Pericardium fibroblast (primary cell): ENCODE data around the gene CLPSL1. TPM values are rescaled to one million over a fixed set of nuclear protein-coding genes. Genes with fewer than 3 reads are reported as not detected.

Experiments used
- total RNA-seq: library from RNA; depleted of rRNA; stranded (reverse); fragments of >200 nt; gene quantifications from 2 replicates; pipeline ENCODE4 v1.2.3, GENCODE V29; 2015

CLPSL1 gene, protein sequence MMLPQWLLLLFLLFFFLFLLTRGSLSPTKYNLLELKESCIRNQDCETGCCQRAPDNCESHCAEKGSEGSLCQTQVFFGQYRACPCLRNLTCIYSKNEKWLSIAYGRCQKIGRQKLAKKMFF
- total RNA-seq = not detected in 2 replicates

DNA sequence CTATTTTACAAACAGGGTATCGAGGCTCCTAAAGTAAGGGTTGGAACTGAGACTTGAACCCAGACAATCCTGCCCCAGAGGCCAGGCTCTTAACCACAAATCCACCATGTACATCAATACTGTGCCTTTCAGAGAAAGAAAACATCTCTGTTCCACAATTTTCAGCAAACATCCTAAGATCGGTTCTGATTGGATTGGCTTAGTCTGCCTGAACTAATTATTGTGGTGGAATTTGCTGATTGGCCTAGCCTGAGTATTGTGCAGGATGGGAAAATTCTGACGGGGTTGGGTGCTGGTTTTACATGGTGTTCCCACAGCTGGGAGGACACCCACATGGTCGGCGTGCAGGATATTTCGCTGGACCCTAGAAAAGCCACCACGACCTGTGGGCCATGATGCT, at the start of gene CLPSL1:
Gene CLPSL1 (plus strand): TSS at position 301 of the 400 bp plus-strand sequence. CDS start 92 bp downstream, at position 393.

DNA sequence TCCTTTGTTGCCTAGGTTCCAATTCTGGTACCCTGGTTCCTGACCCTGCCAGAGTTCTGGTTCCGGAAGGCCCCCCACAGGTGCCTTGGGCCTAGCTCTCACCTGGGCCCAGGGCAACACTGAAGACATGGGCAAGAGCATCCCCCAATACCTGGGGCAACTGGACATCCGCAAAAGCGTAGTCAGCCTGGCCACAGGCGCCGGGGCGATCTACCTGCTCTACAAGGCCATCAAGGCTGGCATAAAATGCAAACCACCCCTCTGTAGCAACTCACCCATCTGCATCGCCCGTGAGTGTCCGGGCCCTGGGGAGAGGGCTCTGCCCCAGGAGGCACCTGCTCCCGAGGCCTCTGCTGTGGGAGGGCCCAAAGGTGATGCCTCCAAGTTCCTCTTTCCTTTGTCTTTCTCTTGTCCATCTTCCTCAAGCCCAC, 43.8 kb upstream of the CLPSL1 start, which contains the start of gene ARMC12:
Gene ARMC12 (plus strand): TSS at position 51 of the 431 bp plus-strand sequence. CDS start 77 bp downstream, at position 128.

DNA sequence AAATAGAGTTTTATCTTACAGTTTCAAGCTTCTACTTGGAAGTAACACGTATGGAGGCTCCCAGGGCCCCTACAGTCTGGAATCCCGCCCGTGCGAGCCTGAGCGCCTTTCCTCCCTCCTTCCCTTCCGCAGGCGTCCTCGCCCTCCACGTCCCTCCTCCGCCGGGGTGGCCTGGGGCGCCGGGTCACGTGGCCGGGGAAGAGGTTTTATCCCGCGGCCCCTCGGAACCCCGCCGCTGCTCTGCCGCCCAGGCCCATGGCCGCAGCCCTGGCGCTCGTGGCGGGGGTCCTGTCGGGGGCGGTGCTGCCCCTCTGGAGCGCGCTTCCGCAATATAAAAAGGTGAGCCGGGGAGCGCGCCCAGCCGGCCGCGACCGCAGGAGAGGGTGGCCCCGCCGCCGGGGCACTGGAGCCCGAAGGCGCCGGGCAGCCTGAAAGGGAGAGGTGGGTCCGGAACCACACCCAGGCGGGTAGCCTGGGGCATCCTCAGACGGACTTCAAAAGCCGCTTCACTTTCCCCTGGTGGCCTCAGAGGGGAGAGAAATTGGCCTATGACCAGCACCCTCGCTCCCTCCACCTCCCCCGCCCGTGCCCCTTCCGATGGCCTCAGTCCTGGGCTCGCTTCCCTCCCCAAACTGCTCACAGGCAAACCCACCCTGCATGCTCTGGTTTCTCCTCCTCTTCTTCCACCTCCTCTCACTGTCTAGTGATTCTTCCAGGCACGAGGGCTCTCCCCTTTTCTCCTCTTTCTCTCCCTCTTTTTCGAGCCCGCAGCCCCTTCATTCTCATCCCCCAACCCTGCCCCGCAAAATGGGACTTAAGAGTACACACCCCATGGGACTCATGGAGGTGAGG, 4.2 kb upstream of the CLPSL1 start, which contains the start of gene CLPSL2:
Gene CLPSL2 (plus strand): TSS at position 235 of the 852 bp plus-strand sequence. CDS start 21 bp downstream, at position 256.

DNA sequence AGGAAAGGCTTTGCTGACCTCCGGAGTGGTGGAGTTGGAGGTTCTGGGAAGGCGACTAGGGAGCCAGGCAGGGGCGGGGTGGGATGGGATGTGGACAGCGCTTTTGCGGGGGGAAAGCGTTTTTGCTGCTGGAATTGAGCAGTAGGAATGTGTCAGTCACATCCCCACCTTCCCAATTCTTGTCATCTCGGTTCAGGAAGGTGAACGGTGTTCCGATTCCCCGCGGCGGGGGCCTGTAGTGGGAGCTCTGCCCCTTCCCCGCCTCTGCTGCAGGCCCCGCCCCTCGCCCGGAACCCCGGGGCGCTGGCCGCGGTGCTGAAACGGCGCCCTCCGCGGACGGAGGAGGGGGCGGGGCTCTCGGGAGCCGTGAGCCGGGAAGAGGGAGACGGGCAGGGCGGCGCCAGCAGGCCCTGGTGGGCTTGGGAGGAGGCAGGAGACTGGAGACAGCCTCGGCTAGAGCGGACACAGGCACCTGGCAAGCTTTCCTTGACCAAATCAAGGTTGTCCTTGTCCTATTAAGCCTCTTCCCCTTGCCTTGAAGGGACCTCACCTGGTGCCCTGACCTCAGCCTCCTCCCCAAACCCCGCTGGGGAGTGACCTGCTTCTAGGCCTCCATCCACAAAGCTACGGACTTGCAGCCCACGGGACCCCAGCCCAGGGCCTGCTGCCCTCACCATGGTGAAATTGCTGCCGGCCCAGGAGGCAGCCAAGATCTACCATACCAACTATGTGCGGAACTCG, 24.3 kb downstream of the CLPSL1 start, which contains the start of gene LHFPL5:
Gene LHFPL5 (plus strand): TSS at position 357 of the 741 bp plus-strand sequence. CDS start 319 bp downstream, at position 676.

Other genes with a start within 250 kb of the CLPSL1 start
- gene FKBP5, start 92.1 kb upstream of the CLPSL1 start, total RNA-seq = 172 and 205 TPM in 2 replicates
- 0.43 TPM in 1 of 2 replicates, not detected in the other for gene ARMC12, start 44.0 kb upstream of the CLPSL1 start, total RNA-seq
- gene CLPSL2, start 4.4 kb upstream of the CLPSL1 start, total RNA-seq = not detected in 2 replicates
- not detected in 2 replicates for gene CLPS, start 16.3 kb downstream of the CLPSL1 start, total RNA-seq
- gene LHFPL5, start 24.3 kb downstream of the CLPSL1 start, total RNA-seq = not detected in 2 replicates
- gene SRPK1, start 140.1 kb downstream of the CLPSL1 start, total RNA-seq = 20.3 and 27.2 TPM in 2 replicates
- not detected in 2 replicates for gene SLC26A8, start 243.6 kb downstream of the CLPSL1 start, total RNA-seq
- 32.0 and 36.6 TPM in 2 replicates for gene MAPK14, start 246.8 kb downstream of the CLPSL1 start, total RNA-seq